Keratinocyte (primary cell): ENCODE data around the gene ZFYVE1. TPM values are rescaled to one million over a fixed set of nuclear protein-coding genes. Genes with fewer than 3 reads are reported as not detected.

ENCODE experiments used
- DNase-seq: peaks from one replicate; pipeline ENCODE4 v3.0.0-alpha.2; 2011; ENCODE audit warnings: low read depth, missing footprints, low spot score
- FAIRE-seq: peaks from 2 replicates; lab custom pipeline; 2011; peaks lifted over from hg19 to GRCh38; lab: Jason Lieb, UNC
- H2AFZ ChIP-seq: 2 replicates; pipeline ENCODE4 v1.6.0; 2012; ENCODE audit warnings: low read length, control low read depth, inconsistent platforms; ENCODE audit not compliant: control insufficient read depth
- H3K27ac ChIP-seq: 2 replicates; pipeline ENCODE4 v1.5.1; 2011; ENCODE audit warnings: low read length; ENCODE audit not compliant: control insufficient read depth, insufficient read depth
- H3K27me3 ChIP-seq: 3 replicates; pipeline ENCODE4 v1.6.0; 2011; ENCODE audit warnings: low read length; ENCODE audit not compliant: control insufficient read depth, insufficient read depth; ENCODE audit errors: extremely low read depth
- H3K36me3 ChIP-seq, 2 experiments: 2 replicates in 1 of 2; 3 replicates in 1 of 2; pipeline ENCODE4 v1.5.1; 2011; ENCODE audit warnings: low read length in 2 of 2, mild to moderate bottlenecking in 1 of 2; ENCODE audit not compliant: control insufficient read depth in 2 of 2, insufficient read depth in 2 of 2; ENCODE audit errors: extremely low read depth in 1 of 2
- H3K4me1 ChIP-seq: 3 replicates; pipeline ENCODE4 v1.5.1; 2011; ENCODE audit warnings: low read length; ENCODE audit not compliant: control insufficient read depth, insufficient read depth; ENCODE audit errors: extremely low read depth
- H3K4me2 ChIP-seq: 3 replicates; pipeline ENCODE4 v1.6.0; 2011; ENCODE audit warnings: low read depth, low read length; ENCODE audit not compliant: control insufficient read depth, insufficient read depth; ENCODE audit errors: extremely low read depth
- H3K4me3 ChIP-seq, 3 experiments: fragments of 200-600 bp in 1 of 3; sonication (generic) in 1 of 3; 2 replicates in 2 of 3; 3 replicates in 1 of 3; pipeline ENCODE4 v1.5.1; 2011 to 2016; ENCODE audit warnings: low read length in 3 of 3, mild to moderate bottlenecking in 3 of 3, control low read depth in 2 of 3, inconsistent platforms in 1 of 3, low read depth in 1 of 3, mixed read lengths in 1 of 3, mixed run types in 1 of 3, moderate library complexity in 1 of 3; ENCODE audit not compliant: control insufficient read depth in 2 of 3, insufficient read depth in 2 of 3; ENCODE audit errors: extremely low read depth in 1 of 3
- H3K79me2 ChIP-seq: 2 replicates; pipeline ENCODE4 v1.6.0; 2012; ENCODE audit warnings: low read length; ENCODE audit not compliant: control insufficient read depth, insufficient read depth
- H3K9ac ChIP-seq: 3 replicates; pipeline ENCODE4 v1.6.0; 2011; ENCODE audit warnings: low read length; ENCODE audit not compliant: control insufficient read depth, insufficient read depth; ENCODE audit errors: extremely low read depth
- H3K9me1 ChIP-seq: 3 replicates; pipeline ENCODE4 v1.6.0; 2011; ENCODE audit warnings: low read length; ENCODE audit not compliant: control insufficient read depth, insufficient read depth; ENCODE audit errors: extremely low read depth
- H3K9me3 ChIP-seq: 2 replicates; pipeline ENCODE4 v1.5.1; 2012; ENCODE audit warnings: low read depth, low read length; ENCODE audit not compliant: control insufficient read depth
- H4K20me1 ChIP-seq: 3 replicates; pipeline ENCODE4 v1.6.0; 2011; ENCODE audit warnings: low read length; ENCODE audit not compliant: control insufficient read depth, insufficient read depth; ENCODE audit errors: extremely low read depth
- EZH2 ChIP-seq: IDR thresholded peaks from one replicate; pipeline ENCODE4 v1.6.1; 2012; ENCODE audit warnings: inconsistent platforms, mild to moderate bottlenecking, low read length, moderate library complexity
- dilution Hi-C: fragments of 300-500 bp; cut with MboI; formaldehyde crosslinking; loops from one replicate; pipeline ENCODE4 v1.7.0; 2020; ENCODE audit warnings: low sequenced_read_pairs; ENCODE audit not compliant: extremely low pct_ligation_motif_present
- polyA plus RNA-seq, 5 experiments: library from polyadenylated mRNA; depleted of rRNA in 3 of 5; stranded (reverse) in 3 of 5; stranded (forward) in 1 of 5; unstranded in 1 of 5; fragments of >200 nt; gene quantifications; 1 replicate in 1 of 5; 2 replicates in 3 of 5; 3 replicates in 1 of 5; pipeline versions ENCODE4 v1.2.1 to v1.2.3, GENCODE V29; 2011 to 2012; ENCODE audit warnings: missing spikeins in 2 of 5, low read depth in 1 of 5, low replicate concordance in 1 of 5
- TF ChIP-seq, protein P1 (sequence below), 3 experiments: IDR thresholded peaks in 1 of 3; conservative IDR thresholded peaks in 1 of 3; optimal IDR thresholded peaks in 1 of 3; 2 replicates in 2 of 3; 3 replicates in 1 of 3; pipeline versions ENCODE3 to v1.5.1; 2011; ENCODE audit warnings: low read length in 3 of 3, mild to moderate bottlenecking in 3 of 3, moderate library complexity in 2 of 3, control low read depth in 1 of 3, inconsistent platforms in 1 of 3; ENCODE audit not compliant: insufficient read depth in 2 of 3; ENCODE audit errors: extremely low read depth in 1 of 3

The ZFYVE1 gene
- polyA plus RNA-seq, 1 donor (not counting 4 experiments of a cell fraction or from before 2014, with no cell fraction given): 10.8 TPM

DNA sequence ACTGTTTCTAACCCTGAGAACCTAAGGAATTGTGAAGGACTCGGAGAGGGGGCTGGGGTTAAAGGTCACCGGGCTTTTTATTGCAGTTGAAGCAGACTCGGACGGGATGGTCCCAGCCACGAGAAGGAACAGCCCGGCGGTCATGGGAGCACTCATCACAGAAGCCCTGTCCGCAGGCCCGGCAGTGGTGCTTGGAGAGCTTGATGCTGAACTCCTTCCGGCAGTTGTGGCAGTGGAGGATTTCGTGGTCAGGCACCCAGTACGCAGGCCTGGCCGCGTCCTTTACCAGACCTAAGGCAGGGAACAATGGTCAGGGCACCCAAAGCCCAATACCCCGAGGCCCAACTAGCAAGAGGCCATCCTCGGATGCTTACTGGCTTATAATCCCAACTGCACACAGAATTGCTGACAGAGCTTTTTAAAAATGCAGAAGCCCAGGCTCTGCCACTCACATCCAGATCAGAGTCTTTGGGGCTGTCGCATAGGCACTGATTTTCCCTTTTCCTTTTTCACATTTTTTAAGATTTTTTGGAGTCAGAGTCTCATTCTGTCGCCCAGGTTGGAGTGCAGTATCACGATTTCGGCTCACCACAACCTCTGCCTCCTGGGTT lies 56.0 kb downstream of the ZFYVE1 start:
- no peaks in the 10 kb centered on the region for H3K4me1 ChIP-seq
- no peak for TF ChIP-seq EZH2
- TF ChIP-seq, protein P1, sequence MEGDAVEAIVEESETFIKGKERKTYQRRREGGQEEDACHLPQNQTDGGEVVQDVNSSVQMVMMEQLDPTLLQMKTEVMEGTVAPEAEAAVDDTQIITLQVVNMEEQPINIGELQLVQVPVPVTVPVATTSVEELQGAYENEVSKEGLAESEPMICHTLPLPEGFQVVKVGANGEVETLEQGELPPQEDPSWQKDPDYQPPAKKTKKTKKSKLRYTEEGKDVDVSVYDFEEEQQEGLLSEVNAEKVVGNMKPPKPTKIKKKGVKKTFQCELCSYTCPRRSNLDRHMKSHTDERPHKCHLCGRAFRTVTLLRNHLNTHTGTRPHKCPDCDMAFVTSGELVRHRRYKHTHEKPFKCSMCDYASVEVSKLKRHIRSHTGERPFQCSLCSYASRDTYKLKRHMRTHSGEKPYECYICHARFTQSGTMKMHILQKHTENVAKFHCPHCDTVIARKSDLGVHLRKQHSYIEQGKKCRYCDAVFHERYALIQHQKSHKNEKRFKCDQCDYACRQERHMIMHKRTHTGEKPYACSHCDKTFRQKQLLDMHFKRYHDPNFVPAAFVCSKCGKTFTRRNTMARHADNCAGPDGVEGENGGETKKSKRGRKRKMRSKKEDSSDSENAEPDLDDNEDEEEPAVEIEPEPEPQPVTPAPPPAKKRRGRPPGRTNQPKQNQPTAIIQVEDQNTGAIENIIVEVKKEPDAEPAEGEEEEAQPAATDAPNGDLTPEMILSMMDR (optimal IDR thresholded peaks at IDR 0.05 in 1 of 3, IDR thresholded peaks at IDR 0.05 in 1 of 3, conservative IDR thresholded peaks at IDR 0.05 in 1 of 3; ENCODE audit: extremely low read depth in 1 of 3, insufficient read depth in 2 of 3, low read length in 3 of 3): no peak
- dilution Hi-C loops: no loop called here
- no peak overlapping the region for H2AFZ ChIP-seq
- no peak overlapping the region for H3K27ac ChIP-seq
- FAIRE-seq (no peak), DNase-seq (no peak)
- no peaks in the 10 kb centered on the region for H4K20me1 ChIP-seq
- no peak overlapping the region for H3K9ac ChIP-seq
- no peak overlapping the region for H3K4me3 ChIP-seq
- H3K27me3 ChIP-seq: no peaks in the 10 kb centered on the region
- H3K79me2 ChIP-seq: no peaks in the 10 kb centered on the region
- no peaks in the 10 kb centered on the region for H3K9me3 ChIP-seq
- peaks cover 4 to 37% of the 10 kb centered on the region in 2 experiments for H3K36me3 ChIP-seq
- H3K4me2 ChIP-seq: no peak overlapping the region
- H3K9me1 ChIP-seq: no peaks in the 10 kb centered on the region

DNA sequence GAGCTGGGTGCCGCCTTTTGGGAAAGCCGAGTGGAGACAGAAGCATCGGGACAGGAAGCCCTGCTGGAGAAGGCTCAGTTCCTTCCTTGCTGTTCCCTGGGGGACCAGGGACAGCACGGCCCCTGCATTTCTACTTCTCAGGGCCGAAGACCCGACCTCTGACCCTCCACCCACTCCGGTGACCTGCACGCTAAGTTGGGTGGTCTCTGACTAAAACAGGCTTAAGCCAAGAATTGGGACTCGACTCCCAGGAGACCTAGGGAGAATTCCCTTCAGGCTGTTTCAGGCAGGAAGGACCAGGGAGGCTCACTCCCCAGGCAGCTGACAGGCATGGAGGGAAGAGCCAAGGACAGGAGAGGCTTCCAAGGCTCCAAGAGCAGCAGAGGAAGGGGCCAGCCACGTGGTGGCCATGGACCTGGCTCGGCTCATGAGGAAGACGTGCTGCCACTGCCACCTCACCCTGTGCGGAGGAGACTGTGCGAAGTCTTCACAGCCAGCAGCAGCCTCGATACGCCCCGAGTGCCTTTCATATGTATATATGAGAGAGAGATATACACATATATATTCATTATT lies 56.8 kb downstream of the ZFYVE1 start:
- H3K9me1 ChIP-seq: no peaks in the 10 kb centered on the region
- no peaks in the 10 kb centered on the region for H3K79me2 ChIP-seq
- no peak overlapping the region for H3K9ac ChIP-seq
- TF ChIP-seq EZH2: no peak
- TF ChIP-seq, protein P1 (optimal IDR thresholded peaks at IDR 0.05 in 1 of 3, IDR thresholded peaks at IDR 0.05 in 1 of 3, conservative IDR thresholded peaks at IDR 0.05 in 1 of 3; ENCODE audit: extremely low read depth in 1 of 3, insufficient read depth in 2 of 3, low read length in 3 of 3): no peak
- H3K4me1 ChIP-seq: no peaks in the 10 kb centered on the region
- no peaks in the 10 kb centered on the region for H3K9me3 ChIP-seq
- no peak for DNase-seq
- dilution Hi-C loops: no loop called here
- H3K4me3 ChIP-seq: no peak overlapping the region
- H2AFZ ChIP-seq: no peak overlapping the region
- H3K36me3 ChIP-seq: peaks cover 4 to 31% of the 10 kb centered on the region in 2 experiments
- H4K20me1 ChIP-seq: no peaks in the 10 kb centered on the region
- H3K27ac ChIP-seq: no peak overlapping the region
- H3K4me2 ChIP-seq: no peak overlapping the region
- no peaks in the 10 kb centered on the region for H3K27me3 ChIP-seq
- FAIRE-seq: no peak
